Osteocyte (in vitro differentiated cells): Measurements from ENCODE around the gene KLK7. TPM values are rescaled to one million over a fixed set of nuclear protein-coding genes. Genes with fewer than 3 reads are reported as not detected.

Source experiments
- DNase-seq: peaks from one replicate; pipeline ENCODE4 v3.0.0; 2021; ENCODE audit warnings: mixed read lengths; ENCODE audit not compliant: unreplicated experiment; ENCODE audit errors: extremely low spot score
- H3K27ac Mint-ChIP-seq: one replicate; pipeline ENCODE4 v1.8.0; 2021; ENCODE audit warnings: mild to moderate bottlenecking, mixed read lengths; ENCODE audit not compliant: unreplicated experiment
- H3K27me3 Mint-ChIP-seq: one replicate; pipeline ENCODE4 v1.8.0; 2021; ENCODE audit warnings: mixed read lengths; ENCODE audit not compliant: unreplicated experiment
- H3K36me3 Mint-ChIP-seq: one replicate; pipeline ENCODE4 v1.8.0; 2021; ENCODE audit warnings: mixed read lengths; ENCODE audit not compliant: unreplicated experiment
- H3K4me1 Mint-ChIP-seq: one replicate; pipeline ENCODE4 v1.8.0; 2021; ENCODE audit warnings: mixed read lengths; ENCODE audit not compliant: unreplicated experiment
- H3K4me3 Mint-ChIP-seq: one replicate; pipeline ENCODE4 v1.8.0; 2021; ENCODE audit warnings: mild to moderate bottlenecking, moderate library complexity, mixed read lengths; ENCODE audit not compliant: unreplicated experiment
- H3K9me3 Mint-ChIP-seq: one replicate; pipeline ENCODE4 v1.8.0; 2021; ENCODE audit warnings: mixed read lengths; ENCODE audit not compliant: unreplicated experiment
- CTCF ChIP-seq: fragments of 200-600 bp; sonication (generic); IDR thresholded peaks from 2 replicates; pipeline ENCODE4 v1.5.0; 2021; ENCODE audit warnings: antibody characterized with exemption, mild to moderate bottlenecking, moderate library complexity
- total RNA-seq: library from RNA; stranded (reverse); gene quantifications from 2 replicates; pipeline ENCODE4 v1.2.1, GENCODE V29; 2021

Gene KLK7
- total RNA-seq, 1 donor from 2014 or later: not detected

- Mint-ChIP-seq H3K9me3 (no peaks in the 10 kb centered on the region), H3K36me3 (peaks cover 2% of the 10 kb centered on the region), H3K4me1 (peaks cover 6% of the 10 kb centered on the region), H3K27me3 (peaks cover 29% of the 10 kb centered on the region), H3K4me3 (no peak within 1 kb of the TSS), H3K27ac (no peak within 1 kb of the TSS)
- no peak for TF ChIP-seq CTCF
- DNase-seq: no peak
These were observed 35.8 kb upstream of the KLK7 start, which contains the start of gene KLK10 for GRCh38 chr19:51019544-51019925. Gene KLK10 (minus strand): TSS chr19:51019709. CDS start chr19:51019130, 579 bp downstream.

- no peaks in the 10 kb centered on the region for H3K9me3 Mint-ChIP-seq
- peaks cover 6% of the 10 kb centered on the region for H3K4me1 Mint-ChIP-seq
- no peak for TF ChIP-seq CTCF
- no peak overlapping the region for H3K4me3 Mint-ChIP-seq
- no peak for DNase-seq
- peaks cover 2% of the 10 kb centered on the region for H3K36me3 Mint-ChIP-seq
- peaks cover 29% of the 10 kb centered on the region for H3K27me3 Mint-ChIP-seq
- no peak overlapping the region for H3K27ac Mint-ChIP-seq
These were observed 35.2 kb upstream of the KLK7 start for GRCh38 chr19:51018745-51019543.

- no peak for DNase-seq
- no peak overlapping the region for H3K4me3 Mint-ChIP-seq
- peak; percentile 29 for TF ChIP-seq CTCF
These were observed 33.3 kb upstream of the KLK7 start for GRCh38 chr19:51016798-51017683.

GRCh38 chr19:51015691-51016267 is 32.1 kb upstream of the KLK7 start:
- Mint-ChIP-seq H3K36me3 (peaks cover 2% of the 10 kb centered on the region), H3K9me3 (no peaks in the 10 kb centered on the region), H3K27me3 (peaks cover 29% of the 10 kb centered on the region), H3K4me1 (peaks cover 6% of the 10 kb centered on the region), H3K27ac (no peak overlapping the region), H3K4me3 (no peak overlapping the region)
- TF ChIP-seq CTCF: no peak
- no peak for DNase-seq

More at GRCh38 chr19:51016798-51017683, 33.3 kb upstream of the KLK7 start:
- Mint-ChIP-seq H3K9me3 (no peaks in the 10 kb centered on the region), H3K4me1 (peaks cover 6% of the 10 kb centered on the region), H3K27me3 (peaks cover 29% of the 10 kb centered on the region), H3K36me3 (peaks cover 2% of the 10 kb centered on the region), H3K27ac (no peak overlapping the region)
